Measurements from ENCODE around the gene SLC39A9.

- TF ChIP-seq CTCF (conservative IDR thresholded peaks at IDR 0.05; ENCODE audit: low read length) (no peak), EZH2phosphoT487 (IDR thresholded peaks at IDR 0.05; ENCODE audit: borderline replicate concordance, low read depth, low read length) (no peak)
Observed at GRCh38 chr14:69366761-69367160, 31.7 kb upstream of the SLC39A9 start.

Measured in OCI-LY7 (cell line).